ENCODE measurements around the gene MZT2B. TPM values are rescaled to one million over a fixed set of nuclear protein-coding genes. Genes with fewer than 3 reads are reported as not detected.
"Not testable (repeated sequence)": the region's sequence is repeated elsewhere in the genome, so short reads cannot be mapped to it uniquely, and the experiment has no call there.

The MZT2B gene
- total RNA-seq, 1 donor from 2014 or later, result 239 TPM

GRCh38 chr2:130158631-130159030, 23.4 kb upstream of the MZT2B start:
- Histone ChIP-seq H3K27ac (no peak overlapping the region), H3K4me1 (no peaks in the 10 kb centered on the region), H3K9me3 (no peaks in the 10 kb centered on the region), H3K27me3 (no peaks in the 10 kb centered on the region), H3K36me3 (peaks cover 40 to 49% of the 10 kb centered on the region in 2 donors), H3K4me3 (no peak overlapping the region)
- no peak for TF ChIP-seq CTCF (IDR thresholded peaks at IDR 0.05)
- no peak for DNase-seq (ENCODE audit: low spot score in 2 of 2)
- intact Hi-C loops (cut with DNase I), result no loop called here

GRCh38 chr2:130159376-130159775, 22.7 kb upstream of the MZT2B start:
- intact Hi-C loops (cut with DNase I); DNase-seq (ENCODE audit: low spot score in 2 of 2); H3K27me3 ChIP-seq; H3K27ac ChIP-seq; H3K4me1 ChIP-seq; H3K4me3 ChIP-seq; H3K9me3 ChIP-seq: not testable (repeated sequence)
- H3K36me3 ChIP-seq, result peaks cover 40 to 51% of the 10 kb centered on the region in 2 donors

- no peak for DNase-seq (ENCODE audit: low spot score in 2 of 2)
- Histone ChIP-seq H3K36me3 (peaks cover 36 to 52% of the 10 kb centered on the region in 2 donors), H3K4me3 (no peak overlapping the region), H3K9me3 (no peaks in the 10 kb centered on the region), H3K27me3 (no peaks in the 10 kb centered on the region), H3K27ac (no peak overlapping the region), H3K4me1 (no peaks in the 10 kb centered on the region)
- intact Hi-C loops (cut with DNase I), result no loop called here
- TF ChIP-seq CTCF (IDR thresholded peaks at IDR 0.05), result no peak
Observed at GRCh38 chr2:130160131-130160530, 21.9 kb upstream of the MZT2B start.

- H3K27ac ChIP-seq; H3K9me3 ChIP-seq; intact Hi-C loops (cut with DNase I); H3K4me3 ChIP-seq; DNase-seq (ENCODE audit: low spot score in 2 of 2); H3K4me1 ChIP-seq; H3K27me3 ChIP-seq: not testable (repeated sequence)
- H3K36me3 ChIP-seq, result peaks cover 36 to 54% of the 10 kb centered on the region in 2 donors
Observed at GRCh38 chr2:130160838-130161705, 21.0 kb upstream of the MZT2B start.

GRCh38 chr2:130162486-130162885, 19.6 kb upstream of the MZT2B start:
- intact Hi-C loops (cut with DNase I); H3K27me3 ChIP-seq; H3K9me3 ChIP-seq; H3K4me1 ChIP-seq; H3K27ac ChIP-seq; DNase-seq (ENCODE audit: low spot score in 2 of 2); H3K4me3 ChIP-seq: not testable (repeated sequence)
- peaks cover 44 to 65% of the 10 kb centered on the region in 2 donors for H3K36me3 ChIP-seq

GRCh38 chr2:130162968-130163367, 19.1 kb upstream of the MZT2B start:
- no peak for TF ChIP-seq CTCF (IDR thresholded peaks at IDR 0.05)
- no peaks in the 10 kb centered on the region for H3K27me3 ChIP-seq
- H3K9me3 ChIP-seq, result no peaks in the 10 kb centered on the region
- no peak for DNase-seq (ENCODE audit: low spot score in 2 of 2)
- no peaks in the 10 kb centered on the region for H3K4me1 ChIP-seq
- intact Hi-C loops (cut with DNase I), result no loop called here
- H3K27ac ChIP-seq, result no peak overlapping the region
- H3K36me3 ChIP-seq, result peaks cover 47 to 66% of the 10 kb centered on the region in 2 donors
- H3K4me3 ChIP-seq, result no peak overlapping the region

- Histone ChIP-seq H3K36me3 (peaks cover 40 to 62% of the 10 kb centered on the region in 2 donors), H3K27me3 (no peaks in the 10 kb centered on the region), H3K27ac (no peak overlapping the region), H3K9me3 (no peaks in the 10 kb centered on the region), H3K4me3 (no peak overlapping the region), H3K4me1 (no peaks in the 10 kb centered on the region)
- no peak for TF ChIP-seq CTCF (IDR thresholded peaks at IDR 0.05)
- no peak for DNase-seq (ENCODE audit: low spot score in 2 of 2)
- intact Hi-C loops (cut with DNase I), result no loop called here
Observed at GRCh38 chr2:130165293-130166016, 16.6 kb upstream of the MZT2B start.

- H3K4me1 ChIP-seq; H3K27me3 ChIP-seq; intact Hi-C loops (cut with DNase I); H3K4me3 ChIP-seq; DNase-seq (ENCODE audit: low spot score in 2 of 2); H3K9me3 ChIP-seq; H3K27ac ChIP-seq: not testable (repeated sequence)
- H3K36me3 ChIP-seq, result peaks cover 47 to 71% of the 10 kb centered on the region in 2 donors
Observed at GRCh38 chr2:130166611-130167010, 15.5 kb upstream of the MZT2B start.

- H3K9me3 ChIP-seq; H3K27ac ChIP-seq; DNase-seq (ENCODE audit: low spot score in 2 of 2); H3K27me3 ChIP-seq; H3K4me1 ChIP-seq; intact Hi-C loops (cut with DNase I); H3K4me3 ChIP-seq: not testable (repeated sequence)
- peaks cover 59 to 79% of the 10 kb centered on the region in 2 donors for H3K36me3 ChIP-seq
Observed at GRCh38 chr2:130169163-130169562, 12.9 kb upstream of the MZT2B start.

All from ascending aorta (tissue), 2 donors.